Activated CD4-positive, alpha-beta T cell treated with anti-CD3 and anti-CD28 coated beads, Interleukin-2, amount 50 U/mL, for 16 hours (primary cell): ENCODE measurements around the gene SLC22A23.
"Not testable (repeated sequence)": the region's sequence is repeated elsewhere in the genome, so short reads cannot be mapped to it uniquely, and the experiment has no call there.

ENCODE experiments used
- DNase-seq: peaks from one replicate; pipeline ENCODE4 v3.0.0-alpha.2; 2020

SLC22A23 gene

GRCh38 chr6:3403238-3404173, 53.3 kb downstream of the SLC22A23 start:
- DNase-seq: no peak

GRCh38 chr6:3402310-3403237, 54.3 kb downstream of the SLC22A23 start:
- DNase-seq: no peak

GRCh38 chr6:3400162-3400561, 56.7 kb downstream of the SLC22A23 start:
- DNase-seq: no peak

GRCh38 chr6:3398755-3399696, 57.8 kb downstream of the SLC22A23 start:
- DNase-seq: no peak

GRCh38 chr6:3398165-3398562, 58.7 kb downstream of the SLC22A23 start:
- DNase-seq: no peak

- no peak for DNase-seq
These were observed 59.4 kb downstream of the SLC22A23 start for GRCh38 chr6:3397229-3398164.

- no peak for DNase-seq
These were observed 60.2 kb downstream of the SLC22A23 start for GRCh38 chr6:3396503-3397180.

GRCh38 chr6:3394671-3395070, 62.2 kb downstream of the SLC22A23 start:
- no peak for DNase-seq

- DNase-seq: no peak
These were observed 63.0 kb downstream of the SLC22A23 start for GRCh38 chr6:3393836-3394202.

GRCh38 chr6:3392930-3393835, 63.7 kb downstream of the SLC22A23 start:
- DNase-seq: no peak

- no peak for DNase-seq
These were observed 64.9 kb downstream of the SLC22A23 start for GRCh38 chr6:3391902-3392458.

GRCh38 chr6:3390698-3391097, 66.2 kb downstream of the SLC22A23 start:
- DNase-seq: no peak

- no peak for DNase-seq
These were observed 67.3 kb downstream of the SLC22A23 start for GRCh38 chr6:3389390-3390167.

- no peak for DNase-seq
These were observed 68.1 kb downstream of the SLC22A23 start for GRCh38 chr6:3388786-3389185.

- no peak for DNase-seq
These were observed 70.4 kb downstream of the SLC22A23 start for GRCh38 chr6:3386374-3386857.

- no peak for DNase-seq
These were observed 71.1 kb downstream of the SLC22A23 start for GRCh38 chr6:3385660-3386151.

- DNase-seq: not testable (repeated sequence)
These were observed 71.7 kb downstream of the SLC22A23 start for GRCh38 chr6:3385181-3385580.
